Measurements from ENCODE around the gene COG3. TPM values are rescaled to one million over a fixed set of nuclear protein-coding genes. Genes with fewer than 3 reads are reported as not detected.

Gene COG3
- total and polyA plus RNA-seq, 2 donors (not counting 3 experiments of a cell fraction or from before 2014, with no cell fraction given), result 18.9 to 27.0 TPM

GRCh38 chr13:45446181-45446580, 18.6 kb upstream of the COG3 start:
- Histone ChIP-seq H3K4me3 (replicated peaks in 1 of 3; ENCODE audit: insufficient read depth in 1 of 3, low read depth in 1 of 3, low read length in 3 of 3) (no peak overlapping the region), H3K27me3 (ENCODE audit: control insufficient read depth in 2 of 2, insufficient read depth in 2 of 2, low read length in 2 of 2) (peaks cover 8 to 9% of the 10 kb centered on the region in 2 experiments), H3K9me3 (replicated peaks; ENCODE audit: control insufficient read depth, insufficient read depth, low read length) (no peaks in the 10 kb centered on the region), H3K9ac (replicated peaks; ENCODE audit: extremely low read depth, insufficient read depth, low read length) (no peak overlapping the region), H3K4me2 (ENCODE audit: insufficient read depth, low read length) (no peak overlapping the region), H3K4me1 (ENCODE audit: control insufficient read depth, extremely low read depth, insufficient read depth, low read length) (no peaks in the 10 kb centered on the region), H3K9me1 (replicated peaks; ENCODE audit: control insufficient read depth, extremely low read depth, insufficient read depth, low read length) (no peaks in the 10 kb centered on the region), H3K36me3 (ENCODE audit: control insufficient read depth in 2 of 2, extremely low read depth in 1 of 2, insufficient read depth in 2 of 2, low read length in 2 of 2) (no peaks in the 10 kb centered on the region), H3K79me2 (ENCODE audit: control insufficient read depth, insufficient read depth, low read length) (no peaks in the 10 kb centered on the region), H4K20me1 (replicated peaks; ENCODE audit: control insufficient read depth, extremely low read depth, insufficient read depth, low read length) (no peaks in the 10 kb centered on the region), H3K27ac (ENCODE audit: insufficient read depth, low read depth, low read length) (no peak overlapping the region), H2AFZ (ENCODE audit: low read depth, low read length) (no peak overlapping the region)
- ChIA-PET POLR2A (no interaction called here), CTCF (no interaction called here)
- BruUV-seq (replicated peaks), result no TSS peak
- TF ChIP-seq POLR2AphosphoS5 (IDR thresholded peaks at IDR 0.05; ENCODE audit: insufficient read depth, low read depth, low read length), result no peak
- no peak for TF ChIP-seq POLR2A (IDR thresholded peaks at IDR 0.05; ENCODE audit: low read depth, low read length)
- intact Hi-C loops (cut with micrococcal nuclease), result no loop called here
- FAIRE-seq (no peak), DNase-seq (ENCODE audit: low read depth, low spot score) (no peak)
- dilution Hi-C loops (cut with MboI; ENCODE audit: extremely low pct_ligation_motif_present, low sequenced_read_pairs), result no loop called here

GRCh38 chr13:45447050-45447661, 17.6 kb upstream of the COG3 start:
- intact Hi-C loops (cut with micrococcal nuclease), result no loop called here
- no peaks in the 10 kb centered on the region for H3K4me1 ChIP-seq (ENCODE audit: control insufficient read depth, extremely low read depth, insufficient read depth, low read length)

More at GRCh38 chr13:45447050-45447661, 17.6 kb upstream of the COG3 start:
- no peak overlapping the region for H3K9ac ChIP-seq (replicated peaks; ENCODE audit: extremely low read depth, insufficient read depth, low read length)
- TF ChIP-seq FOS (IDR thresholded peaks at IDR 0.05; ENCODE audit: borderline replicate concordance, insufficient read depth, low read length), result no peak
- no peak for TF ChIP-seq MYC (IDR thresholded peaks at IDR 0.05; ENCODE audit: low read depth, low read length)
- no peak for TF ChIP-seq POLR2AphosphoS5 (IDR thresholded peaks at IDR 0.05; ENCODE audit: insufficient read depth, low read depth, low read length)
- no peaks in the 10 kb centered on the region for H3K9me1 ChIP-seq (replicated peaks; ENCODE audit: control insufficient read depth, extremely low read depth, insufficient read depth, low read length)
- POLR2A ChIA-PET, result no interaction called here
- H2AFZ ChIP-seq (ENCODE audit: low read depth, low read length), result no peak overlapping the region
- H3K79me2 ChIP-seq (ENCODE audit: control insufficient read depth, insufficient read depth, low read length), result no peaks in the 10 kb centered on the region
- no peaks in the 10 kb centered on the region for H3K36me3 ChIP-seq (ENCODE audit: control insufficient read depth in 2 of 2, extremely low read depth in 1 of 2, insufficient read depth in 2 of 2, low read length in 2 of 2)
- no peak for FAIRE-seq
- dilution Hi-C loops (cut with MboI; ENCODE audit: extremely low pct_ligation_motif_present, low sequenced_read_pairs), result no loop called here
- DNase-seq (ENCODE audit: low read depth, low spot score), result no peak
- BruUV-seq (replicated peaks), result no TSS peak
- CTCF ChIA-PET, result interaction anchor here (1.2 kb wide), 1 partner anchor 76 kb away, joined by 5 read pairs; no protein-coding TSS in a partner anchor
- no peaks in the 10 kb centered on the region for H4K20me1 ChIP-seq (replicated peaks; ENCODE audit: control insufficient read depth, extremely low read depth, insufficient read depth, low read length)
- no peak overlapping the region for H3K4me2 ChIP-seq (ENCODE audit: insufficient read depth, low read length)
- H3K9me3 ChIP-seq (replicated peaks; ENCODE audit: control insufficient read depth, insufficient read depth, low read length), result no peaks in the 10 kb centered on the region
- H3K4me3 ChIP-seq (replicated peaks in 1 of 3; ENCODE audit: insufficient read depth in 1 of 3, low read depth in 1 of 3, low read length in 3 of 3), result no peak overlapping the region
- peaks cover 8 to 9% of the 10 kb centered on the region in 2 experiments for H3K27me3 ChIP-seq (ENCODE audit: control insufficient read depth in 2 of 2, insufficient read depth in 2 of 2, low read length in 2 of 2)
- H3K27ac ChIP-seq (ENCODE audit: insufficient read depth, low read depth, low read length), result no peak overlapping the region
